HepG2 (cell line): ENCODE measurements around the gene GNB1. TPM values are rescaled to one million over a fixed set of nuclear protein-coding genes. Genes with fewer than 3 reads are reported as not detected.

Experiments
- FOSL2 ChIP-seq: sonication (generic); formaldehyde crosslinking; IDR thresholded peaks from 2 replicates; pipeline ENCODE4 v1.4.0; 2020; ENCODE audit warnings: missing genetic modification reagents
- FOXA1 ChIP-seq, 2 experiments: fragments of 450-650 bp in 1 of 2; sonication (generic) in 1 of 2; formaldehyde crosslinking in 1 of 2; IDR thresholded peaks; 2 replicates each; pipeline versions ENCODE4 v1.4.0 to v1.6.1; 2016 to 2020; ENCODE audit warnings: missing genetic modification reagents in 1 of 2
- FOXP1 ChIP-seq, 2 experiments: fragments of 450-650 bp in 1 of 2; IDR thresholded peaks; 2 replicates each; pipeline ENCODE4 v1.6.1; 2017 to 2018; ENCODE audit warnings: antibody characterized with exemption in 1 of 2
- GABPA ChIP-seq, 2 experiments: IDR thresholded peaks; 2 replicates each; pipeline ENCODE4 v1.6.1; 2011 to 2016; ENCODE audit warnings: low read depth in 2 of 2, low read length in 1 of 2, missing biosample characterization in 1 of 2, missing genetic modification characterization in 1 of 2
- GZF1 ChIP-seq: sonication (generic); formaldehyde crosslinking; IDR thresholded peaks from 2 replicates; pipeline ENCODE4 v1.5.1; 2020; ENCODE audit warnings: mild to moderate bottlenecking, missing genetic modification reagents
- IRX3 ChIP-seq: sonication (generic); formaldehyde crosslinking; IDR thresholded peaks from 2 replicates; pipeline ENCODE4 v1.8.1; 2023; ENCODE audit warnings: mild to moderate bottlenecking, low read depth, missing genetic modification reagents, borderline replicate concordance
- MEIS1 ChIP-seq: sonication (generic); formaldehyde crosslinking; IDR thresholded peaks from 2 replicates; pipeline ENCODE4 v1.9.0; 2021; ENCODE audit warnings: mild to moderate bottlenecking, missing genetic modification reagents, moderate library complexity, borderline replicate concordance
- PHF21A ChIP-seq: sonication (generic); formaldehyde crosslinking; IDR thresholded peaks from 2 replicates; pipeline ENCODE4 v1.5.0; 2020; ENCODE audit warnings: mild to moderate bottlenecking, missing genetic modification reagents
- SNAPC2 ChIP-seq: sonication (generic); formaldehyde crosslinking; IDR thresholded peaks from 2 replicates; pipeline ENCODE4 v1.8.1; 2022; ENCODE audit warnings: mild to moderate bottlenecking, missing genetic modification reagents
- ZFP37 ChIP-seq: sonication (generic); formaldehyde crosslinking; IDR thresholded peaks from 2 replicates; pipeline ENCODE4 v1.4.0; 2020; ENCODE audit warnings: missing genetic modification reagents, borderline replicate concordance
- ZNF205 ChIP-seq: IDR thresholded peaks from 2 replicates; pipeline ENCODE4 v1.6.1; 2018; ENCODE audit warnings: missing biosample characterization, missing genetic modification reagents
- ZNF264 ChIP-seq: sonication (generic); formaldehyde crosslinking; IDR thresholded peaks from 2 replicates; pipeline ENCODE4 v1.4.0; 2020; ENCODE audit warnings: missing genetic modification reagents
- ZNF296 ChIP-seq: sonication (generic); formaldehyde crosslinking; conservative IDR thresholded peaks from 2 replicates; pipeline ENCODE4 v1.5.0; 2020; ENCODE audit warnings: mild to moderate bottlenecking, missing genetic modification reagents
- ZNF30 ChIP-seq: sonication (generic); formaldehyde crosslinking; IDR thresholded peaks from 2 replicates; pipeline ENCODE4 v1.5.0; 2020; ENCODE audit warnings: mild to moderate bottlenecking, missing genetic modification reagents
- polyA plus RNA-seq, 8 experiments: library from polyadenylated mRNA; depleted of rRNA in 3 of 8; stranded (reverse) in 7 of 8; unstranded in 1 of 8; fragments of >200 nt; fragmentation: Illumina TruSeq in 4 of 8; extraction: Trizol in 4 of 8; gene quantifications; 2 replicates each; pipeline versions ENCODE4 v1.2.1 to v1.2.3, GENCODE V29; 2011 to 2016; ENCODE audit warnings: low read depth in 4 of 8, missing spikeins in 1 of 8, mixed read lengths in 1 of 8; ENCODE audit not compliant: insufficient read depth in 1 of 8
- total RNA-seq, 5 experiments: library from RNA; depleted of rRNA; stranded (reverse); fragments of >200 nt; fragmentation: Illumina TruSeq; extraction: Trizol; gene quantifications; 2 replicates each; pipeline ENCODE4 v1.2.3, GENCODE V29; 2016; ENCODE audit warnings: low read depth in 1 of 5
- TF ChIP-seq, protein P1 (sequence below): sonication (generic); formaldehyde crosslinking; conservative IDR thresholded peaks from 2 replicates; pipeline ENCODE4 v1.8.0; 2022; ENCODE audit warnings: mild to moderate bottlenecking, moderate library complexity, missing genetic modification reagents
- TF ChIP-seq, protein P2 (sequence below), 2 experiments: sonication (generic) in 1 of 2; formaldehyde crosslinking in 1 of 2; IDR thresholded peaks; 2 replicates each; pipeline versions ENCODE4 v1.4.0 to v1.6.1; 2016 to 2020; ENCODE audit warnings: borderline replicate concordance in 1 of 2, low read depth in 1 of 2, mild to moderate bottlenecking in 1 of 2, missing genetic modification reagents in 1 of 2
- TF ChIP-seq, protein P3 (sequence below): sonication (generic); formaldehyde crosslinking; IDR thresholded peaks from 2 replicates; pipeline ENCODE4 v1.8.1; 2023; ENCODE audit warnings: mild to moderate bottlenecking, moderate library complexity, missing genetic modification reagents
- TF ChIP-seq, protein P4 (sequence below): sonication (generic); formaldehyde crosslinking; IDR thresholded peaks from 2 replicates; pipeline ENCODE4 v1.4.0; 2020; ENCODE audit warnings: missing genetic modification reagents

GNB1 gene
- total and polyA plus RNA-seq, 2 of the 13 experiments (the other 11 are each of a cell fraction or from before 2014, with no cell fraction given) = 66.2 to 327 TPM

DNA sequence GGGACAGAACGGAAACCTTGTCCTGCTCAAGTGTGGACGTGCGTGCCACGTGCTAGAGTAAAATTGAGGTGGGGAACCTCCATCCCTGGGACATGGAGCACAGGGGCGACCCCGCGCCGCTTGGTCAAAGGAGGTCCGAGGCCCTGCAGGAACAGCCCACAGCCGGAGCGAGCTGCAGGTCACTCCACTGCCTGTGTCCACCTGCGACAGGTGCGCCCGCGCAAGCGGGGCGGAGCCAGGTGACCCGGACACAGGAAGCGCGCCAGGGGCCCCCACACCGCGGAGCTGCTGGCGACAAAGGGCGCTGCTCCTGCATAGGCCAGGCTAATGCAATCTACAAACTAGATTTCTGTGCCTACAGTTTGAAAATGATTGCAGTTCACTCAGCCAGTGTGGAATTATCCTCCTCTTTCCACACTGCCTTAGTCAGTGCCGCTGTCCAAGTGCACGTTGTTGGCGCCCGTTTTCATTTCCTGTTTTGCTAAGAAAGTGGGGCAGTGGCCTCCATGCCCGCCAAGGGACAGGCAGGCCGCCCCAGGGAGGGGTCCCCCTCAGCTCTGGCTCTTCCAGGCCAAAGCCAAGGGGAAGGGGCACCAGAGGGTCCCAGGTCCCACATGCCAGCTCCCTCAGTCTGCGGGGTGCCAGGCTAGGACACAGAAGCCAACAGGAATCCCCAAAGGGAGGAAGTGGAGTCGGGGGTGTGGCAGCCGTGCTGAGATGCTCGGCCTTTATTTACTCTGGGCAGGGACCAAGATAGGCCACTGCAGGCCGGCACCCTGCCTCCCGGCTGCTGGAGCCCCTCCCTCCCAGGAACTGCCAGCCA lies 108.3 kb downstream of the GNB1 start (continued):
- TF ChIP-seq, protein P1, sequence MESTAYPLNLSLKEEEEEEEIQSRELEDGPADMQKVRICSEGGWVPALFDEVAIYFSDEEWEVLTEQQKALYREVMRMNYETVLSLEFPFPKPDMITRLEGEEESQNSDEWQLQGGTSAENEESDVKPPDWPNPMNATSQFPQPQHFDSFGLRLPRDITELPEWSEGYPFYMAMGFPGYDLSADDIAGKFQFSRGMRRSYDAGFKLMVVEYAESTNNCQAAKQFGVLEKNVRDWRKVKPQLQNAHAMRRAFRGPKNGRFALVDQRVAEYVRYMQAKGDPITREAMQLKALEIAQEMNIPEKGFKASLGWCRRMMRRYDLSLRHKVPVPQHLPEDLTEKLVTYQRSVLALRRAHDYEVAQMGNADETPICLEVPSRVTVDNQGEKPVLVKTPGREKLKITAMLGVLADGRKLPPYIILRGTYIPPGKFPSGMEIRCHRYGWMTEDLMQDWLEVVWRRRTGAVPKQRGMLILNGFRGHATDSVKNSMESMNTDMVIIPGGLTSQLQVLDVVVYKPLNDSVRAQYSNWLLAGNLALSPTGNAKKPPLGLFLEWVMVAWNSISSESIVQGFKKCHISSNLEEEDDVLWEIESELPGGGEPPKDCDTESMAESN = 0 out of 2 replicates have a peak, but pooled peaks have one; percentile 11
- TF ChIP-seq GZF1 (CRISPR knock-in tag) = no peak
- TF ChIP-seq SNAPC2 (CRISPR knock-in tag) = 0 out of 2 replicates have a peak, but pooled peaks have one; percentile 41
- TF ChIP-seq PHF21A (CRISPR knock-in tag) = peak; percentile 47; the same call in 1 of the 2 replicates
- TF ChIP-seq, protein P2, sequence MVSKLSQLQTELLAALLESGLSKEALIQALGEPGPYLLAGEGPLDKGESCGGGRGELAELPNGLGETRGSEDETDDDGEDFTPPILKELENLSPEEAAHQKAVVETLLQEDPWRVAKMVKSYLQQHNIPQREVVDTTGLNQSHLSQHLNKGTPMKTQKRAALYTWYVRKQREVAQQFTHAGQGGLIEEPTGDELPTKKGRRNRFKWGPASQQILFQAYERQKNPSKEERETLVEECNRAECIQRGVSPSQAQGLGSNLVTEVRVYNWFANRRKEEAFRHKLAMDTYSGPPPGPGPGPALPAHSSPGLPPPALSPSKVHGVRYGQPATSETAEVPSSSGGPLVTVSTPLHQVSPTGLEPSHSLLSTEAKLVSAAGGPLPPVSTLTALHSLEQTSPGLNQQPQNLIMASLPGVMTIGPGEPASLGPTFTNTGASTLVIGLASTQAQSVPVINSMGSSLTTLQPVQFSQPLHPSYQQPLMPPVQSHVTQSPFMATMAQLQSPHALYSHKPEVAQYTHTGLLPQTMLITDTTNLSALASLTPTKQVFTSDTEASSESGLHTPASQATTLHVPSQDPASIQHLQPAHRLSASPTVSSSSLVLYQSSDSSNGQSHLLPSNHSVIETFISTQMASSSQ (IDR thresholded peaks at IDR 0.05; ENCODE audit: low read depth) = no peak
- TF ChIP-seq, protein P2 (CRISPR knock-in tag; IDR thresholded peaks at IDR 0.05; ENCODE audit: borderline replicate concordance) = no peak
- no peak for TF ChIP-seq ZNF30 (CRISPR knock-in tag)
- TF ChIP-seq GABPA (IDR thresholded peaks at IDR 0.05; ENCODE audit: low read depth, low read length) = no peak
- peak; percentile 50; the same call in 1 of the 2 replicates for TF ChIP-seq GABPA (CRISPR knock-in tag; IDR thresholded peaks at IDR 0.05; ENCODE audit: low read depth)
- peak; percentile 93 for TF ChIP-seq ZNF205 (CRISPR knock-in tag)
- no peak for TF ChIP-seq FOXP1 (IDR thresholded peaks at IDR 0.05)
- no peak for TF ChIP-seq FOXP1 (CRISPR knock-in tag; IDR thresholded peaks at IDR 0.05)
- TF ChIP-seq ZFP37 = peak; percentile 44; the same call in 1 of the 2 replicates
- TF ChIP-seq ZNF296 (CRISPR knock-in tag) = peak; percentile 74; the same call in 1 of the 2 replicates
- TF ChIP-seq, protein P3, sequence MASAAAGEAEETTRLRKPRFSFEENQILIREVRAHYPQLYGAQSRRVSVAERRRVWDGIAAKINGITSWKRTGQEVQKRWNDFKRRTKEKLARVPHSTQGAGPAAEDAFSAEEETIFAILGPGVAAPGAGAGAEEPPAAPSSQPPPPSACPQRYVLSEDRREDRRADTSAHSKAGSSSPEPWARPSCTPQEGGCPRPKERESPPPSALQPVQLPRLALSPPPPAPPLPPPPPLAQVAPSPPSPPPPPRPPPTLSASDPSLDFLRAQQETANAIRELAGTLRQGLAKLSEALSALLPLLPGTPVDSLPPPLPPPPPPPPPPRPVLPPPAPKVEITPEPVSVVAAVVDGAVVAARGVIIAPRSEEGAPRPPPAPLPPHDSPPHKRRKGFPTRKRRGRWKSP (CRISPR knock-in tag) = 0 out of 2 replicates have a peak, but pooled peaks have one; percentile 22
- TF ChIP-seq ZNF264 = 0 out of 2 replicates have a peak, but pooled peaks have one; percentile 14
- TF ChIP-seq, protein P4, sequence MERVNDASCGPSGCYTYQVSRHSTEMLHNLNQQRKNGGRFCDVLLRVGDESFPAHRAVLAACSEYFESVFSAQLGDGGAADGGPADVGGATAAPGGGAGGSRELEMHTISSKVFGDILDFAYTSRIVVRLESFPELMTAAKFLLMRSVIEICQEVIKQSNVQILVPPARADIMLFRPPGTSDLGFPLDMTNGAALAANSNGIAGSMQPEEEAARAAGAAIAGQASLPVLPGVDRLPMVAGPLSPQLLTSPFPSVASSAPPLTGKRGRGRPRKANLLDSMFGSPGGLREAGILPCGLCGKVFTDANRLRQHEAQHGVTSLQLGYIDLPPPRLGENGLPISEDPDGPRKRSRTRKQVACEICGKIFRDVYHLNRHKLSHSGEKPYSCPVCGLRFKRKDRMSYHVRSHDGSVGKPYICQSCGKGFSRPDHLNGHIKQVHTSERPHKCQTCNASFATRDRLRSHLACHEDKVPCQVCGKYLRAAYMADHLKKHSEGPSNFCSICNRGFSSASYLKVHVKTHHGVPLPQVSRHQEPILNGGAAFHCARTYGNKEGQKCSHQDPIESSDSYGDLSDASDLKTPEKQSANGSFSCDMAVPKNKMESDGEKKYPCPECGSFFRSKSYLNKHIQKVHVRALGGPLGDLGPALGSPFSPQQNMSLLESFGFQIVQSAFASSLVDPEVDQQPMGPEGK = peak; percentile 64
- TF ChIP-seq FOSL2 = peak; percentile 5; the same call in 1 of the 2 replicates
- peak; percentile 26; the same call in 1 of the 2 replicates for TF ChIP-seq MEIS1 (CRISPR knock-in tag)
- 0 out of 2 replicates have a peak, but pooled peaks have one; percentile 30 for TF ChIP-seq IRX3
- no peak for TF ChIP-seq FOXA1 (IDR thresholded peaks at IDR 0.05)
- peak; percentile 93 for TF ChIP-seq FOXA1 (CRISPR knock-in tag; IDR thresholded peaks at IDR 0.05)
